Dermis microvascular lymphatic vessel endothelial cell (primary cell): Measurements from ENCODE around the gene HPS1. TPM values are rescaled to one million over a fixed set of nuclear protein-coding genes. Genes with fewer than 3 reads are reported as not detected.

Experiments
- DNase-seq, 2 donors: peaks; one replicate each; pipeline versions ENCODE4 v3.0.0 to v3.0.0-alpha.2; 2010; ENCODE audit warnings: low read depth in 2 of 2
- total RNA-seq: library from RNA; depleted of rRNA; stranded (reverse); fragments of >200 nt; gene quantifications from 2 replicates; pipeline ENCODE4 v1.2.1, GENCODE V29; 2014

Gene HPS1
- total RNA-seq, 1 donor from 2014 or later: 22.3 TPM

GRCh38 chr10:98390406-98390805 is 56.3 kb downstream of the HPS1 start:
- no peak for DNase-seq

GRCh38 chr10:98389398-98389797 is 57.3 kb downstream of the HPS1 start:
- no peak for DNase-seq

GRCh38 chr10:98388101-98388655 is 58.6 kb downstream of the HPS1 start:
- no peak for DNase-seq

GRCh38 chr10:98384531-98385133 is 62.1 kb downstream of the HPS1 start:
- no peak for DNase-seq

GRCh38 chr10:98383869-98384268 is 62.9 kb downstream of the HPS1 start:
- no peak for DNase-seq

- peak in 1 of 2 donors; percentile 32 for DNase-seq
Observed at GRCh38 chr10:98383134-98383667, 63.5 kb downstream of the HPS1 start.

- no peak for DNase-seq
Observed at GRCh38 chr10:98382691-98383101, 64.0 kb downstream of the HPS1 start.

- no peak for DNase-seq
Observed at GRCh38 chr10:98380493-98381339, 66.0 kb downstream of the HPS1 start.

- DNase-seq: no peak
Observed at GRCh38 chr10:98378722-98379121, 68.0 kb downstream of the HPS1 start.

- no peak for DNase-seq
Observed at GRCh38 chr10:98377536-98377935, 69.2 kb downstream of the HPS1 start.

- DNase-seq: no peak
Observed at GRCh38 chr10:98377001-98377400, 69.7 kb downstream of the HPS1 start.

GRCh38 chr10:98376485-98376884 is 70.2 kb downstream of the HPS1 start:
- peak in 1 of 2 donors; percentile 18 for DNase-seq

- no peak for DNase-seq
Observed at GRCh38 chr10:98374217-98374985, 72.3 kb downstream of the HPS1 start.

GRCh38 chr10:98373260-98374040 is 73.3 kb downstream of the HPS1 start:
- DNase-seq: no peak

- no peak for DNase-seq
Observed at GRCh38 chr10:98370831-98371820, 75.6 kb downstream of the HPS1 start.

GRCh38 chr10:98369801-98370200 is 76.9 kb downstream of the HPS1 start:
- no peak for DNase-seq

GRCh38 chr10:98368644-98369043 is 78.1 kb downstream of the HPS1 start:
- no peak for DNase-seq

GRCh38 chr10:98367604-98368451 is 78.9 kb downstream of the HPS1 start:
- no peak for DNase-seq
